ENCODE measurements around the gene TBC1D17.
A peak's percentile ranks its signal among the peaks of the same experiment; 100 is the strongest.

Gene TBC1D17

DNA sequence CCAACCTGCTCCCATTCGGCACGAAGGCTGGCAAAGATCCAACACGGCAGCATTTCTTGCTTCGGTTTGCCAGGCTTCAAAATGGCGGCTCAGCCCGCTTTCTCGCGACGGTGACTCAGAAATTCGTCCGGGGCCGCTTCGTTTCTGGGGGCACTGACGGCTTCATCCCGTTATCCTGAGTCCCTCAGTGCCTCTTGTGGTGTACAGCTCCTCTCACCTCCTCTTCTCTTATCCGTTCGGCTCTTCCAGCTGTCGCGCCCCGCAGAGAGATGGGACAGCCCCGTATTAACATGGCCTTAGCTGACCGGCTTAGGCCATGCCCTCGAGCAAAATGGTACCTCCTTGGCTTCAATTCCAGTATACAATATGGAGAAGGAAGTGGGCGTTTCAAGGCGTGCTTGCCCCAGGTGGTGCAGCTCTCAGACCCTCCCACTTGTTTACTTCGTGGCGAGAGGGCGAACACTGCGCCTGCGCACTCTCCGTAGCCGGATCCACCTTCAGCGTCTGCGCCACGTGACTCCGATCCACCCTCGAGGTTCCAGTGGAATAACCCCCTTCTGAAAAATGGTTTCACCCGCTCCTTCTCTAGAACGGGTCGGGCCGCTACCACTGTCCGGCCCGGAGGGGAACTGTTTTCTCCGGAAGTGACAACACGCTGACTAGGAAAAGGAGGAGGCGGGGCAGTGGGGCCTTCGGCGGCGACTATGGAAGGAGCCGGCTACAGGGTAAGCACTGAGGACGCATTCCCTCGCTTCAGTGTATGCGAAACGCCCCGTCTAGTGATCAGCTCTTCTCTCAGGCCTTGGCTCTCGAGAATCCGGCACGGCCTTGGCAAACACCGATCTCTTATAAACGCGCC, at the start of gene TBC1D17, which contains the start of gene AKT1S1:
TSS of gene TBC1D17 (plus strand) at position 683 of the 859 bp plus-strand sequence. CDS start at position 705, 22 bp downstream.
TSS of gene AKT1S1 (minus strand) at position 336 of the 859 bp plus-strand sequence. CDS start 4,060 bp downstream, outside the sequence.
- DNase-seq = peak; percentile 100

DNA sequence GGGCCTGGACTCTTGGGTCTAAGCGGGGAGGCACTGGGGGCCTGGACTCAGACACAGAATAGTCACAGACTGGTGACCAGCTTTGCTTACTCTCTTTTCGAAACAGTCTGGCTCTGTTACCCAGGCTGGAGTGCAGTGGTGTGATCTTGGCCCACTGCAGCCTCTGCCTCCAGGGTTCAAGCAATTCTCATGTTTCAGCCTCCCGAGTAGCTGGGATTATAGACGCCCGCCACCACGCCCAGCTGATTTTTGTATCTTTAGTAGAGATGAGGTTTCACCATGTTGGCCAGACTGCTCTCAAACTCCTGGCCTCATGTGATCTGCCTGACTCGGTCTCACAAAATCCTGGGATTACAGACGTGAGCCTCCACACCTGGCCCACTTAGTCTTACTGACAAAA, 48.3 kb upstream of the TBC1D17 start:
- DNase-seq = no peak

DNA sequence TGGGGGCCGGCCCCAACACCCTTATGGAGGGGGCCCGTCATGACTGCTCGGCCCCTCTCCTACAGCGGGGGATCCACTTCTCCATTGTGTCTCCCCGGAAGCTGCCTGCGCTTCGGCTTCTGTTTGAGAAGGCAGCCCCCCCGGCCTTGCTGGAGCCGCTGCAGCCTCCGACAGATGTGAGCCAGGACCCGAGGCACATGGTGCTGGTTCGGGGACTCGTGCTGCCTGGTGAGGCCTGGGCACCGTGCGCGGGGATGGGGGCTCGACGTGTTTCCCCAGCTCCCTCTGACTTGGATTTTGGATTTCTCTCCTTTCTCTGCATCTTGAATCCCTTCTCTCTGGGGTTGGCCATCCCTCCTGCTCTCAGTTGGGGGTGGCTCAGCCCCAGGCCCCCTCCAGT, 47.8 kb upstream of the TBC1D17 start:
- no peak for DNase-seq

DNA sequence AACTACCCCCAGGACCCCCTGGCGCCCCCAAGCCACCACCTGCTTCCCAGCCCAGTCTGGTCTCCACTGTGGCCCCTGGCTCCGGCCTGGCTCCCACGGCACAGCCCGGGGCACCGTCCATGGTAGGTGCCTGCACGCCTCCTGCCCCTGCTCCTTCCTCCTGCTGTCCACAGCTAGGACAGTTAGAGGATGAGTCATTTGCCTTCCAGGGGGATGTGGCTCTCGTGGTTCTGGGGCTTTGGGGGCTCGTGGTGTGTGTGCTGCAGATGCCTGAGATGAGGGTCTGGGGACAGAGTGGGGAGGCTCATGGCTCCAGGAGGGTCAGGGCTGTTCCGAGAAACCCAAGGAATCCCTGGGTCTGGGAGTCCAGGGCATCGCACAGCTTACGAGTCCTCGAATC, 46.7 kb upstream of the TBC1D17 start:
- DNase-seq = no peak

DNA sequence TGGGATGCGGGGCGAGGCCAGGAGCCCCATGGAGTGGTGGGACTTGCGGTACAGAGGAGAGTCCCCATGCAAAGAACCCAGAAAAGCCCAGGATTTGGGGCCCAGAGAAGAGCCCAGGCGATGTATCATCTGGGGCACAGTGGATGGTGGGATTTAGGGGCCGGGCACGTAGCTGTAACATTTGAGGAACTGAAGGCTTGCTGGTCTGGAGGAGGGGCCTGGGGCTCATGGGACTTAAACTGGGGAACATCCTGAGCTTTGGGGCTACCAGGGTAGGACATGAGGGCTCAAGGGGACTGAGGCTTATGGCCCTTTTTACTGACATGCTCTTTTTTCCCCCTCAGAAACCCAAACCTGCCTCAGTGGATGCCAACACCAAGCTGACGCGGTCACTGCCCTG, 45.9 kb upstream of the TBC1D17 start:
- no peak for DNase-seq

DNA sequence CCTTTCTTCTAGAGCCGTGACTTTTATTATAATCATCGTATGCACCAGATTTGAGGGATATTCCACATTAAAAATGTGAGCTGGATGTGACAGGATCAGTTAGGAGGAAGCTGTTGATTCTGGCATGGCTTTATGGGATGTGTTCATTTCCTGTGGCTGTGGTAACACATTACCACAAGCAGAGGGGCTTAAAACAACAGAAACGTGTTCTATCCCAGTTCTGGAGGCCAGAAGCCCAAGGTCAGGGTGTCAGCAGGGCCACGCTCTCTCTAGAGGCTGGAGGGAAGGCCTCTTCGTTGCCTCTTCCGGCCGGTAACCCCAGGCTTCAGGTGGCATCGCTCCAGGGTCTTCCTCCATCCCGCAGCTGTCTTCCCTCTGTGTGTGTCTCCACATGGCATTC, 44.9 kb upstream of the TBC1D17 start:
- no peak for DNase-seq

DNA sequence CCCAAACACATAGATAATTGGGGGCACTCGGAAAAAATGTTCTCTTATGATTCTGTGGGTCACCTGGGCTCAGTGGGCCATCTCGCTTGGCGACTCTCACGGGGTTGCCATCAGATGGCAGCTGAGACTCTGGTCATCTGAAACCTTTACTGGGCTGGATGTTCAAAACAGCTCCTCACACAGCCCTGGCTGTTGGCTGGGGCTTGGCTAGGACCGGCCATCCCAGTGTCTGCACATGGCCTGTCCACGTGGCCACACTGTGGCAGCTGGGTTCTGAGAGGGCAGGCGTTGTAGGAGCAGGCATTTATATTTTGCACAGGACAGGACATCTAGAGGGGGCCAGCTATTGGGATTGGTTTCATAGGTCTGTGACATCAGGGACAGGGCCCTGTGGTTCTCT, 43.9 kb upstream of the TBC1D17 start:
- DNase-seq = no peak

DNA sequence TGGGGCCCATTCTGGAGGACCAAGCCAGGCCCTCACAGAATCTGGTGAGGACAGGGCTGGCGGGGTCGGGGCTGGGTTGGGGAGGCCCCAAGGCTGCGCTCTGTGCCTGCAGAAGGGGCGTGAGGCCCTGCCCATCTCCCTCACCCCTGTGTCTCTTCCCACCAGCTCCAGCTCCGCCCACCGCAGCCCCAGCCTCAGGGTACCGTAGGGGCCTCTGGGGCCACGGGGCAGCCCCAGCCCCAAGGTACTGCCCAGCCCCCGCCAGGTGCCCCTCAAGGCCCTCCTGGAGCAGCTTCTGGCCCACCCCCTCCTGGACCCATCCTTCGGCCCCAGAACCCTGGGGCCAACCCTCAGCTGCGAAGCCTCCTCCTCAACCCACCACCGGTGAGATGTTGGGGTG, 41.9 kb upstream of the TBC1D17 start:
- no peak for DNase-seq

DNA sequence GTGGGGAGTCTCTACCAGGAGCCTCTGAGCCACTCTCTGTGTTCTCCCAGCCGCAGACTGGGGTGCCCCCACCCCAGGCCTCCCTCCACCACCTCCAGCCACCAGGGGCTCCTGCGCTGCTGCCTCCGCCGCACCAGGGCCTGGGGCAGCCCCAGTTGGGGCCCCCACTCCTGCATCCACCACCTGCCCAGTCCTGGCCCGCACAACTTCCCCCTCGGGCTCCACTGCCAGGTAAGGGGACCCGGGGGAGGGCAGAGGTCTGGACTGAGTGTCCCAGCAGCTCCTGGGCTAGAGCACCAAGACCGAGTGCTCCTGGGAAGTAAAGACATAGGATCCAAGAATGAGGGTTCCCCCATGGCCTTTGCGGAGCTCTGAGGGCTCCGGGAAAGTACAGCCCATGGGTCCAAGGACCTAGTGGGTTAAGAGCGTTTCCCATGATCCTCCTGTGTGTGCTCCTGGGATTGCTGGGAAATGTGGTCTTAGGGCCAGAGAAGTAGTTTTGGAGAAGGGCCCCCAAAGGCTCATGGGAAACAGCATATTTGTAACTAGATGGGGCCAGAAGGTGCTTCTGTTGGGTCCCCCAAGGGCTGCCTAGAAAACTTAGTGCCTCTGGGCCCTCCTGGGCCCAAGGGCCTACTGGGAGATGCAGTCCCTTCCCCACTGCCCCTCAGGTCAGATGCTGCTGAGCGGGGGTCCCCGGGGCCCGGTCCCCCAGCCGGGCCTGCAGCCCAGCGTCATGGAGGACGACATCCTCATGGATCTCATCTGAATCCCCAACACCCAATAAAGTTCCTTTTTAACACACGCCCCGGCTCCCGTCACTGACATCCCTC, 41.1 kb upstream of the TBC1D17 start:
- no peak for DNase-seq

DNA sequence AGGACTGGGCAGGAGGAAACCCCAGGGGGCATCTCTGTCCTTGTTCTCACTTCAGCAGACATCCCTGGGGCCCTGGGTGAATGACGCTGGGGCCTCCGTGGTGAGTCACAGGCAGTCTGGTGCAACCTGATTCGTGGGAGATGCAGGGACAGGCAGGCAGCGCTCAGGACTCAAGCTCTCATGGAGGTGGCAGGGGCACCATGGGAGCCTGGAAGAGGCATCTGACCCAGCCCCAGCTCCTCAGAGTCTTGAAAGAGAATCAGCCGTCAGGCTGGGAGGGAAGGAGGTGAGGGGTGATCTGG, 40.5 kb upstream of the TBC1D17 start:
- DNase-seq = no peak

DNA sequence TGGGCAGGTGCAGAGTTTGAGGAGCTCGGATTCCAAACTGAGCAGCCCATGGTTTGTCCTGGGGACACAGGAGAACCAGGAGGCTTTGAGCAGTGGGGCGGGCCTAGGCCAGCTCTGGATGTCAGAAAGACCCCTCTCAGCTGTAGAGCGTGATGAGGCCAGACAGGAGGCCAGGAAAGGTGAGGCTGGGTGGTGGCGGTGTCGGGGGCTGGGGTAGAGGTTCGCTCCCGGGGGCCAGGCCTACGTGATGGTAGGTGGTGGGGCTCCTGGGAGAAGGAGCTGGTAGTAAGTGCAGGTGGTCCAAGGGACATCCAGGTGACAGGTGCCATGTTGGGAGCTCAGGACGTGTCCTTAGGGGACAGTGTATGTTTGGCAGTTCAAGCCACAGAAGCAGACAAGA, 40.1 kb upstream of the TBC1D17 start:
- DNase-seq = no peak

DNA sequence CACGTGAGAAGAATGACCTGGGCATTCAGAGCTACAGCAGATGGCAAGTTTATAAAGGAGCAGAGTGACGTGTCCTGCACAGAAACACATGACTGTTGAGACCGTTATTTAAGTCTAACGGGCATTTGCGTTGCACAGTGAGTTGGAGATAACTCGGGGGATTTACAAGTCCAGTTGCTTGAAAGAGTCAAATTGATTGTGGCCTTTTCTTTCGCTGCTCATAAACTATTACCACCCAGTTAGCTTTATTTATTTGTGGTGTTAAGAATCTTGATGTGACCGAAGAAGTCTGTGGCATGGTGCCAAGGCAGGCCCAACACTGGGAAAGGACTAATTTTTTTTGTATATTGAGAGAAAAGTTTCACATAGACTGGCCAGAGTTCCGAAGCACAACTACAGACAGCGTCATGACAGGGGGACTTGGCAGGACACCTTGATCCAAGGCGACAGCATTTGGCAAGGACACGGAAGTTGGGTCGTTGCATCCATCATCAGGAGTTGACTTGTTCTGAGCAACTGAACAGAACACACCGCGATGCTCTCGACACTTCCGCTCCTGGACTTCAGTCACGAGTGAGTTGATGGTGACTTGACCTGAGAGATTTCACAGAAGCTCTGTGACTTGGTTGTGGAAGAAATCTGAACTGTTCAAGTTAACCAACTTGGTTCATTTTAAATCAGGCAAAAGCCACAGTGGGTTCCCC, 38.5 kb upstream of the TBC1D17 start:
- DNase-seq = no peak

DNA sequence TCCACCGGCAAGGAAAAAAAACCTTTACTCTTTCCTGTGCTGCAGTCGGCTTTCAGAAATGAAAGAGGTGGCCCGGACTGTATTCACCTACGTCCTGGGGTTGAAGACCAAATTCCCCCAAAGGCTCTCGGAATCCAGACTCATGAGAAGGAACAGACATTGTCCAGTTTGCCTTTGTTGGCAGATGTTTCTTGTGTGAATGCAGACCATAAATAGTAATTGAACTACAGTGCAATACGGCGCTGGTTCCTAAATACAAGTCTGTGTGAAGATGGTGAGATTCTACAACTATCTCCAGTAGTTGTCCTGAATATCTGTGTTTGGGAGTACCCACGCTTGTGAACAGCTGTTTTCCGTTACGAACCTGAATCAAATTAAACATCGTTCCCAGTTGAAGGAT, 37.8 kb upstream of the TBC1D17 start:
- DNase-seq = no peak

DNA sequence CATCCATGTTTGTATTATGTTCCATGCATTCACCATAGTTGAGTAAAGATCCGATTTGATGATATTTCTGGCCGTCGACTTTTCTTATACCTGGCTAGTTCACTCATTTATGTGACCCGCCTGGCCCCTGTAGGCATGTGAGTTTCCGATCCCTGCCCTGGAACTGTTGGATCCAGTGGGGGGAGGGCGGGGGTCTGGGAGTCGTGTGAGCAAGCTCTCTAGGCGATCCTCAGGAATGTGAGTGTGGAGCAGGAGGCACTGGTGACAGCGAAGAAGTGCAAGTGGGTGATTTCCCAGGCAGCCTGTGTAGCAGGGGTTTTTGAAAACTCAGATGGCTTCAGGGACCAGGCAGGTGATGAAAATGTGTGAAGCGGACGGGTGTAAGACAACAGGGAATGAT, 37.2 kb upstream of the TBC1D17 start:
- no peak for DNase-seq

DNA sequence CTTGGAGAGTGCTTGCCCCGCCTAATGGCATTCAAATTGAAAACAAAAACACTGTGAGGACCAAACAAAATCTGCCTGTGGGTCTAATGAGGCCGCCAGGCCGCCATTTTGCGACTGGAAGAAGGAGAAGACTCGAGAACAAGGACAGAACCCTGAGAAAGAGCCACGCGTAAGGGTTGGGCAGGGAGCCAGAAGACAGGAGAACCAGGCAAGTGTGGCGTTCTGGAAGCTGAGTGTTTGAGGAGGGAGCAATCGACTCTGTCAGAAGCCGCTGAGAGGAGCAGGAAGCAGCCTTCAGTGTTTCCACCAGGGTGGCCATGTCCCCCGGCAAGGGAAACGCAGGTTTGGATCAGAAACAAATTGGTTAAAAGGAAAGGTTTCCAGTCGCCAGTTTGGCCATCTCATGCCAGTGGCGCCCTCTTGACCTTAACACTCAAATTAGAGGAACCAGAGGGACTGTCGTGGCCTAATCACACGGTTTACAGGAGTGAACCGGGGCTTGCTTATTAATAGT, 36.7 kb upstream of the TBC1D17 start:
- no peak for DNase-seq

DNA sequence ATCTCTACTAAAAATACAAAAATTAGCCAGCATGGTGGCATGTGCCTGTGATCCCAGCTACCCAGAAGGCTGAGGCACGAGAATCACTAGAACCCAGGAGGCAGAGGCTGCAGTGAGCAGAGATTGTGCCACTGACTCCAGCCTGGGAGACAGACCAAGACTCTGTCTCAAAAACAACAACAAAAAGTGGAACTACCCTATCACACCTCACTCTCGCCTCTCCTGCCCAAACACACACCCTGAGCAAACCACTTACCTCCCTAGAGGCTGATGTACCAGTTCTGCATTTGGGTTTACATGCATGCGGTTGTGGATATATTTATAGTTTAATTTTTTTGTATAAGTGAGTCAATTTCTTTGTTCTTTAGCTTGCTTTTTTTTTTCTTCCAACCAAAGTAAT, 34.2 kb upstream of the TBC1D17 start:
- DNase-seq = no peak

DNA sequence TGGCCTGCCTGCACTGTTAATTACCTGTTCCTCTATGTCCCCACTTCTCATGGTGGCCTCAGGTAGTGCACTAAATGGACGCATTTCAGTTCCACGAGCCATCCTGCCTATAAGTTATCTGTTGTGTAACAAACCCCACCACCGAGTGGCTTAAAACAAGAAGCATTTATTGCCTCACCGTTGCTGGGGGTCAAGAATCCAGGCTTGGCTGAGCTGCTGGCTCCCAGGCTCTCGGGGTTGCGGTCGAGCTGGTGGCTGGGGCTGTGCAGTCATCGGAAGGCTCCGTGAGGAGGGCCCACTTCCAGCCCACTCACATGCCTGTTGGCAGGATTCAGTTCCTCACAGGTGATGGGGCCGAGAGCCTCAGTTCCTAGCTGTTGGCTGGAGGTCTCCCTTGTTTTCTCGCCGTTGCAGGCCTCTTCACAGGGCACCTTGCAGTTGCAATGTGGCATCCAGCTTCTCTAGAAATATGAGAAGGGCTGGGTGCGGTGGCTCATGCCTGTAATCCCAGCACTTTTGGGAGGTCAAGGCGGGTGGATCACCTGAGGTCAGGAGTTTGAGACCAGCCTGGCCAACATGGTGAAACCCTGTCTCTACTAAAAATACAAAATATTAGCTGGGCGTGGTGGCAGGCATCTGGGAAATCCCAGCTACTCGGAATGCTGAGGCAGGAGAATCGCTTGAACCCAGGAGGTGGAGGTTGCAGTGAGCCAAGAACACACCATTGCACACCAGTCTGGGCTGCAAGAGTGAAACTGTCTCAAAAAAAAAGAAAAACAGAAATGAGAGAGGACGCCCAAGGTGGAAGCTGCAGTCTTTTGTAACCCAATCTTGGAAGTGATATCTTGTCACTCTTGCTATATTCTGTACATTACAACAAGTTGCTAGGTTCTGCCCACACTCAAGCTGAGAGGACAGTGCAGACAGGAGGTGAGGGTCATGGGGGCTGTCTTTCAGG, 33.1 kb upstream of the TBC1D17 start:
- DNase-seq = no peak

DNA sequence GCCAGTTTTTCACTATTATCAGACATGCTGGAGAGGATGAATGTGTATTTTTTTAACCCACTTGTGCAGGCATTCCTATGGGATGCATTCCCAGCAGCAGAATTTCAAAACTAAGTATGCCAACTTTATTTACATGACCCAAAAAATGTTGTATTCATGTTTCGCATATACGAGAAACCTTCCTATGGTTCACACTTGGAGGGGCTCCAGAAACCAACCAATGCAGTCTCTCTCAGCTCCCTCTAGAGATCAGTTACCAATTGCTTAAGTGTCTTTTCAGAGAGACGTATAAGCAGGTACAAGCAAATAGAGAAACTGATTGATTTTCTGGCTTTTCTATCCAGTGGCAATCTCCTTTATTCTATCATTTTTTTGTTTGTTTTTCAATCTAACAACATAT, 32.1 kb upstream of the TBC1D17 start:
- no peak for DNase-seq

DNA sequence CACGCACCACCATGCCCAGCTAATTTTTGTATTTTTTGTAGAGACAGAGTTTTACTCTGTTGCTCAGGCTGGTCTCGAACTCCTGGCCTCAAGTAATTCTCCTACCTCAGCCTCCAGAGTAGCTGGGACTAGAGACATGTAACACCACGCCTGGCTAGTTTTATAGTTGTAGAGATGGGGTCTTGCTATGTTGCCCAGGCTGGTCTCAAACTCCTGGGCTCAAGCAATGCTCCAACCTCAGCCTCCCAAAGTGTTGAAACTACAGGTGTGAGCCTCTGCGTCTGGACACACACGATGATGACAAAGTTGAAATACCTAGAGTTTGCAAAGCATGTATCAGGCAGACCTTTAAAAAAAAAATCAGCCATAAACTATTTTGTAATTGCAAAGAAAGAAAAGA, 31.1 kb upstream of the TBC1D17 start:
- DNase-seq = no peak

DNA sequence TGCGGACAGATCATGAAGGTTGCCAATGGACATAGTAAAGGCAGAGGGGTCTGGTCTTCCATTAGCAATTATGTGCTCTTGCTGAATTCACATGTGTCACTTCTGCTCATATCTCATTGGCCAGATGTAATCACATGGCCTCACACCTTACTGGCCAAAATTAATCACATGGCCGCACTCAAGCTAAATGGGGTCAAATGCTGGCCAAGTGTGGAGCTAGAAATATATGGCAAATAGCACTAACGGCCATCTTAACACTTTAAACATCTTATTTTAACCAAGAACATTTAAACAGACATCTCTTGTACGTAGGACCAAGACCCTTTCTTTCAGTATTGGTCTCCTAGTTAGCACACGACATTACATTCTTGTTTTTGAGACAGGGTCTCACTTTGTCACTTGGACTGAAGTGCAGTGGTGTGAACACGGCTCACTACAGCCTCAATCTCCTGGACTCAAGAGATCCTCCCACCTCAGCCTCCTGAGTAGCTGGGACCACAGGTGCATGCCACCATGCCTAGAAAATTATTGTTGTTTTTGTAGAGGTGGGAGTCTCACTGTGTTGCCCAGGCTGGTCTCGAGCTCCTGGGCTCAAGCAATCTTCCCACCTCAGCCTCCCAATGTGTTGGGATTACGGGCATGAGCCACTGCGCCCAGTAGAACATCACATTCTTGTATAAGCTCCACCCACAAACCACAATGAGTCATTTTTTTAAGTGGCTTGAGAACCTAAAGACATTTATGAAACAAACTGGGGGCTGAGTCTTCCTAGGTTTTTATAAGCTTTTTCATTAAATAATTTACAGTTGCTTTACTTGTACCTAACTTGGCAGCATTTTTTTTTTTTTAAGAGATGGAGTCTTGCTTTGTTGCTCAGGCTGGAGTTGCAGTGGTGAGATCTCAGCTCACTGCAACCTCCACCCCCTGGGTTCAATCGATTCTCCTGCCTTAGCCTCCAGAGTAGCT, 29.5 kb upstream of the TBC1D17 start:
- peak; percentile 85 for DNase-seq

DNA sequence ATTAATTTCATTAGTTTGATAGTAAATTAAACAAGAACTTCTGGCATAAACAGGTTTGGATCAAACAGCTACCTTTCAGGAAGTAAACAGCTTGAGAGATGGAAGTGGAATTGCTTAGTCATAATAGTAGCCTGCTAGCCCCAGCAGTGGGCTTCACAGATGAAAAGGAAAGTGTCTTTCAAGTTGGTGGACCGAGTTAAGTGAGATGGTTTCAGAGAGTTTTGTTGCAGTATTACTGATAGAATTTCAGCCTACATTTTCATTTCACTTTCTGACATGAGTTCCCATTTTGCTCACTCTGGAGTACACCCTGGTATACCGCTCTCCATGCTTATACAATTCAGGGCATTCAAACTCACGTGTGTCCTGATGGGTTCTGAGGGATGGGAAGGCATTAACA, 28.6 kb upstream of the TBC1D17 start:
- DNase-seq = no peak
